ENCODE measurements around the gene PLXNA2.

Gene PLXNA2

DNA sequence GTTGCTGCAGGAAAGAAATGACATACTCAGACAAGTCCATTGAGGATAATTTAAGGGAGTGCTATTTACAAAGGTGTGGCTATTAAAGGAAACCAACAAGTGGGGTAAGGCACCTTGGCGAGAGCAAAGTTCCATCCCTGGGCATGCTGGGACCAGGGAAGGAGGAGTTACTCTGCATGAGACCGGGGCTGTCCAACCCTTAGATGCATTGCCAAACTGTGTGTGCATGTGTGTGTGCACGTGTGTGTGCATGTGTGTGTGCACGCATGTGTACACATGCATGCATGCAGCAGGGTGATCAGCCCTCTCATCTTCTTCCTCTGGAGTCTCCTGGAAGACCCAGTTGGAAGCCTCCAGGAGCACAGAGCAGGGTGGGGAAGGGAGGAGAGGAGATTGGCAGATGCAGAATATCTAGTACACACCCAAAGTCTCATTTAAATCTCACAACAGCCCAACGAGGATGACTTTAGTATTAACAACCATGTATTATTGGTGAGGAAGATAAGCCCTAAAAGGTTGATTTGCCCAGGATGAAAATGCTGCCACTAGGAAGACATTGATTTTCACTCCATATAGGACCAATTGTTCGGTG lies 261.0 kb downstream of the PLXNA2 start:
- DNase-seq: no peak

DNA sequence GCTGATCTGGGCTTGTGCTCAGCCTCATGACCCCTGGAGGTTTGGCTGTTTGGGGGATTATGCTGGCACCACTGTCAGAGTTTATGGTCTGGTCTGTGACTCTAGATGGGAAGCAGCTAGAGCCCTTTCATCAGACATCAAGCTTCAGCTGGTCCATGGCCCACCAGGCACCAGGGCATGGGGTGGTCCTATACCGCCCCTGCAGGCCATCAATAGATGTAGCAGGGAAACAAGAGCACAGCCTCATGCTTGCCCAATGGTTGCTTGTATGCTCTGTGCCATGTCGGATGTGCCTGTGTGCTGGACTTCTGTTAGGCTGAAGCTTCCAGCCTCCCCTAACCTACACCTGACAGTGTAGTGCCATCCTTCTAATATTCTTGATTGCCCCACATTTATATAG lies 262.2 kb downstream of the PLXNA2 start:
- no peak for DNase-seq

- no peak for DNase-seq
Measured at GRCh38 chr1:207978441-207978840, 265.7 kb downstream of the PLXNA2 start.

DNA sequence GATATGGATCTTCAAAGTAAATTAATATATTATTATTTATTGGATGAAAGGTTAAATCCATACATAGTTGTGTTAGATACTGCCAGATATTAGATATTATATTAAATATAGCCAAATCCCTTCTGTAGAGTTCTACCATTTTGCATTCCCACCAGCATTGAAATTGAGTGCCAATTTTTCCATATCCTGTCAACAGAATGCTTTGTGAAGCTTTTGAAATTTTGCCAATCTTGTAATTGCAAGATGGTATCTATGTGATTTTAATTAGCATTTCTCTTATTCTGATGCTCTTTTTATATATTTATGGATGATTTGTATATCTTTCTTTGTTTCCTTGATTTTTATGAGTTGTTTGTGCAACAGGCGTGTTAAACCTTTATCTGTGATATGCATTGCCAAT lies 266.3 kb downstream of the PLXNA2 start:
- no peak for DNase-seq

DNA sequence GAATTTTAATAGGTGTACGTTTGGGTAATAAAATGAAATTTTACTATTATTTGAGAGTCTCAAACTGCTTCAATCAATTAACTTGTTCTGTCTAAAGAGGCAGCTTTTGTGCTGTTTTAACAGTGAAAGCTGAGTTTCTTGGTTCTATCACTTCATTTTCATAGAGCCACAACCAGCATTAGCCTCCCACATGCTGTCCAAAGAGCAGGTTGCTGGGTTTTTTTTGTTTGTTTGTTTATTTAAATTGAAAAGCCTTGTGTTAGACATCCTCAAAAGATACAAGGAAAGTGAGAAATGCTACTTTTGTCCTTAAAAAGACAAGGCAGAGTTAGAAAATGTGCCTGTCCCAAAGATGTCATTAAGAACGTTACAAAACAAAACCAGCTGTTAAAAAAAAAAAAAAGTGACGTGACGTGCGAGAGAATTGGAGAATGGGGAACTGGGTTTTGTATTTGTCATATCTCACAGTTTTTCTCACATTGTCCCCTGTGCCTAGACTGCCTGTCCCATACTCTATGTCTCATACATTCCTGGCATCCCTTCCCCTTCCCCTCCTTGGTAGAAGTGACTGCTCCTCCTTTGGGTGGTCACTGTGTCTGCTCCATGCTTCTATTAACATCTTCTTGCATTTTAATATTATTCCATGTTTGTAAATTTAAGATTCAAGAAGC lies 270.2 kb downstream of the PLXNA2 start:
- DNase-seq: no peak

GRCh38 chr1:207972337-207972736 lies 271.8 kb downstream of the PLXNA2 start:
- no peak for DNase-seq

All from GF-D8 (cell line).